T-helper 2 cell treated with Interferon-gamma antibody and Interleukin-4, amounts not matched to agents 5 μg/mL and 100 μg/mL, for 36 hours (primary cell): Measurements from ENCODE around the gene STAG3.
"Not testable (repeated sequence)": the region's sequence is repeated elsewhere in the genome, so short reads cannot be mapped to it uniquely, and the experiment has no call there.

ENCODE experiments used
- DNase-seq: peaks from one replicate; pipeline ENCODE4 v3.0.0; 2021; ENCODE audit warnings: low spot score
- H3K27ac Mint-ChIP-seq: one replicate; pipeline ENCODE4 v1.8.0; 2021; ENCODE audit warnings: mild to moderate bottlenecking, mixed read lengths
- H3K27me3 Mint-ChIP-seq: one replicate; pipeline ENCODE4 v1.8.0; 2021; ENCODE audit warnings: low read depth, mixed read lengths
- H3K36me3 Mint-ChIP-seq: one replicate; pipeline ENCODE4 v1.8.0; 2021; ENCODE audit warnings: low read depth, mixed read lengths
- H3K4me1 Mint-ChIP-seq: one replicate; pipeline ENCODE4 v1.8.0; 2021; ENCODE audit warnings: low read depth, mixed read lengths
- H3K4me3 Mint-ChIP-seq: one replicate; pipeline ENCODE4 v1.8.0; 2022; ENCODE audit warnings: mild to moderate bottlenecking, moderate library complexity, mixed read lengths
- H3K9me3 Mint-ChIP-seq: one replicate; pipeline ENCODE4 v1.8.0; 2021; ENCODE audit warnings: mixed read lengths

Gene STAG3

DNA sequence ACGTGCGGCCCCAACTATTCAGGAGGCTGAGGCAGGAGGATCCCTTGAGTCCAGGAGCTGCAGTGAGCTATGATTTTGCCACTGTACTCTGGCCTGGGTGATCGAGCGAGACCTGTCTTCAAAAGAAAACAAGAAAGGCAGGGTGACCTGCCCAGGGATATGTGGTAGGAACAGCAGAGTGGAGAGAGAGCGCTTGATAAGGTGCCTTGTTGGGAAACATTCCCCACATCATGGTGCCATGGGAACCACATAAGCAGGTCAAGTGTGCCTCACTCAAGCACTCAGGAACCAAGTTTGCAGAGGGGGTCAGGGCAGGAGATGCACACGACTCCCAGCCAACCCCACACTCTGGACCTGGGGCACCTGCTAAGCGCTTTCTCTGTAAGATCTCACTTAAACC is 79.3 kb downstream of the STAG3 start:
- Mint-ChIP-seq H3K27ac (no peak overlapping the region), H3K27me3 (no peaks in the 10 kb centered on the region), H3K4me1 (no peaks in the 10 kb centered on the region), H3K36me3 (no peaks in the 10 kb centered on the region), H3K4me3 (no peak overlapping the region), H3K9me3 (no peaks in the 10 kb centered on the region)
- no peak for DNase-seq

DNA sequence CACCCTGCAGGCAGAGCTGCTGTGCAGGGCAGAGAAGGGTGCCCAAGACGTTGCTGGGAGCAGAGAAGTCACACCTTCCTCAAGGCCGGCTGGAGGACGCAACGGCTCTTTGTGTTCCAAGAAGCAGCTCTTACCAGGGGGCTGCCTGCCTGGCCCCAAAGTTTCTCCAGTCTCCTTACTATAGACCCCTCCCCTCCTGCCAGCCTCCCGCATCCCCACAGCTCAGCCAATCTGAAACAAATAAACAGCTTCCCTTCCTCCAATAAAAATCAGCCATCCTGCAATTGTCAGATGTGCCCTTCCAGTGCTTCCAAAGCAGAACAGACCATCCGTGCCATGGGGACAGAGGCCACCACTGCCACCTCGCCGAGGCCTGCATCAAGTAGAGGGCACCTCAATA is 82.3 kb downstream of the STAG3 start:
- not testable (repeated sequence) for H3K4me1 Mint-ChIP-seq, H3K4me3 Mint-ChIP-seq, H3K27me3 Mint-ChIP-seq, DNase-seq, H3K9me3 Mint-ChIP-seq, H3K27ac Mint-ChIP-seq, H3K36me3 Mint-ChIP-seq

DNA sequence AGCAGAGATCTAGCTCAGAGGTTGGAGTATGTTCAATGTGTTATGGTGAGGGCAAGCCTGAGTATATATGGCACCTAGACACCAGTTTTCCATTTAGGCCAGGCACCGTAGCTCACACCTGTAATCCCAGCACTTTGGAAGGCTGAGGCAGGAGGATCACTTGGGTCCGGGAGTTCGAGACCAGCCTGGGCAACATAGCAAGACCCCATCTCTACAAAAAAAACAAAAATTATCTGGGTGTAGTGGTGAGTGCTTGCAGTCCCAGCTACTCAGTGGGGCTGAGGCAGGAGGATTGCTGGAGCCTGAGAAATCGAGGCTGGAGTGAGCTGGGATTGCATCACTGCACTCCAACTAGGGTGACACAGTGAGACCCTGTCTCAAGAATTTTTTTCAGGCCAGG is 85.2 kb downstream of the STAG3 start:
- not testable (repeated sequence) for H3K27ac Mint-ChIP-seq, H3K9me3 Mint-ChIP-seq, H3K4me3 Mint-ChIP-seq, DNase-seq, H3K36me3 Mint-ChIP-seq, H3K27me3 Mint-ChIP-seq, H3K4me1 Mint-ChIP-seq
